Activated T-helper 1 cell treated with Interleukin-2 at 50 U/mL for 16 hours (primary cell): Measurements from ENCODE around the gene FOXO1.

Source experiments
- DNase-seq: peaks from one replicate; pipeline ENCODE4 v3.0.0-alpha.2; 2020; ENCODE audit warnings: low read depth

Gene FOXO1

GRCh38 chr13:40578055-40578454, 88.4 kb downstream of the FOXO1 start:
- DNase-seq: no peak

- DNase-seq: no peak
Observed at GRCh38 chr13:40576369-40576768, 90.1 kb downstream of the FOXO1 start.

GRCh38 chr13:40572961-40573360, 93.5 kb downstream of the FOXO1 start:
- no peak for DNase-seq

- DNase-seq: no peak
Observed at GRCh38 chr13:40571338-40571963, 95.0 kb downstream of the FOXO1 start.

- no peak for DNase-seq
Observed at GRCh38 chr13:40570930-40571329, 95.5 kb downstream of the FOXO1 start.

- no peak for DNase-seq
Observed at GRCh38 chr13:40569024-40569350, 97.5 kb downstream of the FOXO1 start.

- no peak for DNase-seq
Observed at GRCh38 chr13:40568246-40569023, 98.0 kb downstream of the FOXO1 start.

GRCh38 chr13:40566811-40567210, 99.6 kb downstream of the FOXO1 start:
- DNase-seq: no peak

GRCh38 chr13:40565282-40566148, 100.9 kb downstream of the FOXO1 start:
- no peak for DNase-seq

GRCh38 chr13:40564342-40565001, 102.0 kb downstream of the FOXO1 start:
- DNase-seq: no peak

- DNase-seq: no peak
Observed at GRCh38 chr13:40563350-40564125, 102.9 kb downstream of the FOXO1 start.

GRCh38 chr13:40562975-40563349, 103.5 kb downstream of the FOXO1 start:
- no peak for DNase-seq

- no peak for DNase-seq
Observed at GRCh38 chr13:40559915-40560314, 106.5 kb downstream of the FOXO1 start.

- no peak for DNase-seq
Observed at GRCh38 chr13:40558656-40559055, 107.8 kb downstream of the FOXO1 start.

GRCh38 chr13:40556453-40556852, 110.0 kb downstream of the FOXO1 start:
- no peak for DNase-seq

GRCh38 chr13:40553356-40553755, 113.1 kb downstream of the FOXO1 start:
- no peak for DNase-seq

GRCh38 chr13:40552895-40553294, 113.5 kb downstream of the FOXO1 start:
- DNase-seq: no peak

GRCh38 chr13:40550130-40550529, 116.3 kb downstream of the FOXO1 start:
- DNase-seq: no peak

GRCh38 chr13:40549500-40550094, 116.8 kb downstream of the FOXO1 start:
- DNase-seq: no peak

GRCh38 chr13:40547591-40548315, 118.7 kb downstream of the FOXO1 start:
- DNase-seq: no peak

GRCh38 chr13:40546047-40546446, 120.4 kb downstream of the FOXO1 start:
- DNase-seq: no peak
